Mesenteric fat pad (tissue), 1 donor: ENCODE data around the gene TAGLN2. TPM values are rescaled to one million over a fixed set of nuclear protein-coding genes. Genes with fewer than 3 reads are reported as not detected.
"Not testable (repeated sequence)": the region's sequence is repeated elsewhere in the genome, so short reads cannot be mapped to it uniquely, and the experiment has no call there.

ENCODE experiments used
- DNase-seq: peaks from one replicate; pipeline ENCODE4 v3.0.0-alpha.2; 2020; ENCODE audit warnings: low spot score
- total RNA-seq: library from RNA; stranded (reverse); fragmentation: NEBNext Ultra II Directional; extraction: Animal tissue kit (Norgen Biotek cat#: 25700); gene quantifications from one replicate; pipeline ENCODE4 v1.2.1, GENCODE V29; 2021
- donor health status: DM: yes; HTN: yes; CAD: no.

Gene TAGLN2
- total RNA-seq, 1 donor from 2014 or later, result 314 TPM

- no peak for DNase-seq
Observed at GRCh38 chr1:159922511-159923202, 2.6 kb downstream of the TAGLN2 start.

GRCh38 chr1:159921700-159922504 lies 3.4 kb downstream of the TAGLN2 start:
- no peak for DNase-seq

- no peak for DNase-seq
Observed at GRCh38 chr1:159921251-159921650, 4.1 kb downstream of the TAGLN2 start.

- no peak for DNase-seq
Observed at GRCh38 chr1:159920651-159921050, 4.7 kb downstream of the TAGLN2 start.

DNA sequence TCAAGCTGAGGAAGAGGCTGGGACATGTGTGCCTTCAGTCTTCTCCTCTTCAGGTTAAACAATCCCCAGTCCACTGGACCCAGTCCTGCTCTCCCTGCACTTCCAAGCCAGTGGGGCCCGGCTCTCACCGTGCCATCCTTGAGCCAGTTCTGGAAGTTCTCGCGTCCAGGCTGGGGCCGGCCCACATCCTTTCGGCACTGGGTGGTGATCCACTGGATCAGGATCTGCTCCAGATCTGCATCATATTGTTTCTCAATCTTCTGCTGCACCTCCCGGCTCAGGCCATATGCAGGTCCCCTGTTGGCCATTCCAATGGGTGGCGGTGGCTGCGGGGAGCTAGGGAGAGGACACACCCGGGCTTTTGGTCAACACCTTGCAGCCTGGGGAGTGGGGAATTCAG lies 5.1 kb downstream of the TAGLN2 start:
- DNase-seq, result no peak

GRCh38 chr1:159919236-159919865 lies 6.0 kb downstream of the TAGLN2 start:
- DNase-seq, result no peak

DNA sequence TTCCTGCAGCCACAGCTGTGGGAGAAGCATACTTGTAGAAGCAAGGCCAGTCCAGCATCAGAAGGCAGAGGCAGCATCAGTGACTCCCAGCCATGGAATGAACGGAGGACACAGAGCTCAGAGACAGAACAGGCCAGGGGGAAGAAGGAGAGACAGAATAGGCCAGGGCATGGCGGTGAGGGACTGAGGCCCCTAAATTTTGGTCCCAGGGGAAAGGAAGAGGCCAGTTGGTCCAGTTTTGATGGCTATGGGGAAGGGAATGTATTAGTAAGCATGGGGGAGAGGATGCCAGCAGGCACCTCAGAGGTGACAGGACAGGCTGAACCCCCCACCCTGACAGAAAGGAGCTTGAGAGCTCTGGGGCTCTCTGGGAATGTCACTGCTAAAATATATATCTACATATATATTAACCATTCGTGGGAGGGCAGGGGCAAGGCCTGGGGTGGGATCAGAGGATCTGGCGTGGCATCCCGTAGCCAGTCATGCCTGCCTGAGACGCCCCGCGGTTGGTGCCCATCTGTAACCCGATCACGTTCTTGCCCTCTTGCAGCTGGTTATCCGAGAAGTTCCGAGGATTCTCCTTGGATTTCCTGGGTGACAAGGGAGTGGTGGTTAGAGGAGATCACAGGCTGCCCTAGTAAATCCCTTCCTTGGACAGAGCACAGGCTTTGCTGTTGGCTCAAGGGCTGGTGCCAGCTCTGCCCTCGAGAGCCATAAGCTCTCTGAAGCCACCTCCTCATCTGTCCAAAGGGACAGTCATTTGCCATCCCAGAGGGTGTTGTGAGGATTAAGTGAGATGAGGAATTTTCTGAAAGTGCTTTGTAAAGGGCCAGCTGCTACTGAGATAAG lies 6.7 kb downstream of the TAGLN2 start:
- DNase-seq, result no peak

DNA sequence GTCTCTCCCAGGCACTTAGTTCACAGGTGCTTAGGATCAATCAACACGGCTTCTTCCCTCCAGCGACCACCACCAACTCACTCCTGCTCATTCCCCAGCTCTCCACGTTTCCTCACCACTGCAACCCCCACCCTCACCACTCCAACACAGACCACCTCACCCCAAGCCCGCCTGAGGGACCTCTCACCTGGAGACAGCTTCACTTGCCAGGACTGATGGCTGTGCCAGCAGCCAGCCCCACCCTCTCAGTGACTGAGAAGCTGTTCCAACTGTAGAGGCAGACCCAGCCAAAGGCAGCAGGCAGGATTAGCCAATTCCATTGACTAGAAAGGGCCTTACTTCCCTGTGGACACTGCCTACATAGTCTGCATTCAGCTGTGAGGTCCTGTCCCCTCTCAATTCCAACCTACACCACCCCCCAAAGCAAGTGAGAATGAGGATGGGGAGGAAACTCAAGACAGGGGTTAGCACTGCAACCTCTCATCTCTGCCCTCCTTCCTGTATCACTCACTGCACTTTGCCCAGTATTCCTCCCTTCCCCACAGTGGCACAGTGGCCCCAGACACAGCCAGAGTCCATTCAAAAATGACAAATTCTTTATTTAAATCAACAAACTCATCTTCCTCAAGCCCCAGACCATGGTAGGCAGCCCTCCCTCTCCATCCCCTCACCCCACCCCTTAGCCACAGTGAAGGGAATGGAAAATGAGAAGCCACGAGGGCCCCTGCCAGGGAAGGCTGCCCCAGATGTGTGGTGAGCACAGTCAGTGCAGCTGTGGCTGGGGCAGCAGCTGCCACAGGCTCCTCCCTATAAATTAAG lies 7.6 kb downstream of the TAGLN2 start:
- DNase-seq, result no peak

DNA sequence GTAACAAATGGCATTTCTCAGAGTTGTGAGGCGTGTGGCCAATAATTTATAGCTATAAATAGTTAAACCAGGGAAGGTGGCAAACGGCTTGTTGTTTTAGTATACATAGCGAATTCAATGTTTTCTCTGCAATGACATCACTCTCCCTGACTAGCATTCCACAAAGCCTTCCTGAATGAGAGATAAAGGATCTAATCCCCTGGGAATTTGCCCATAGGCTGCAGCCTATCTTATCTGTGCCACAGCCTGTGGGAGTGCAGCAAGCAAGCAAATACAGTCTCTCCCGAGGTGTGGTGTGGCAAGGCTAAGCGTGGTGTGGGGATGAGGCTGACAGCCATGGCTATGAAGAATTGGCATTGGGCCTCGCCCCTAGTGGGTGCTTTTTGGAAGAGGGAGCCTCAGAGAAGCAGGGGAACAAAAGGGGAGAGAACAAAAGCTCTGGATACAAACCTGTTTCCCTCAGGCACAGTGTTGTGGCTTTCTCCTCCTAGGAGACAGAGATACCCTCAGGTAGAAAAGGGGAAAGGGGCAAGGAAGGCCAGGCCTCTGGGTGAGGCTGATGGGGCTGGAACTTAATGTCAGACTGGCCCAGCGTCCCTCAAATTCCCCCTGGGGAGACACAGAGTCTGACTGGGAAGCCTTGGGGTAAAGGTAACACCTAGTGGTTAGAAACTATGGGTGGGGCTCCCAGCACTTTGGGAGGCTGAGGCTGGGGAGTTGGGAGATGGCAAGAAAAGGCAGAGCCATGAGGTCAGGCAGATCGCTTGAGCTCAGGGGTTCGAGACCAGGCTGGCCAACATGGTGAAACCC lies 8.9 kb downstream of the TAGLN2 start:
- no peak for DNase-seq

DNA sequence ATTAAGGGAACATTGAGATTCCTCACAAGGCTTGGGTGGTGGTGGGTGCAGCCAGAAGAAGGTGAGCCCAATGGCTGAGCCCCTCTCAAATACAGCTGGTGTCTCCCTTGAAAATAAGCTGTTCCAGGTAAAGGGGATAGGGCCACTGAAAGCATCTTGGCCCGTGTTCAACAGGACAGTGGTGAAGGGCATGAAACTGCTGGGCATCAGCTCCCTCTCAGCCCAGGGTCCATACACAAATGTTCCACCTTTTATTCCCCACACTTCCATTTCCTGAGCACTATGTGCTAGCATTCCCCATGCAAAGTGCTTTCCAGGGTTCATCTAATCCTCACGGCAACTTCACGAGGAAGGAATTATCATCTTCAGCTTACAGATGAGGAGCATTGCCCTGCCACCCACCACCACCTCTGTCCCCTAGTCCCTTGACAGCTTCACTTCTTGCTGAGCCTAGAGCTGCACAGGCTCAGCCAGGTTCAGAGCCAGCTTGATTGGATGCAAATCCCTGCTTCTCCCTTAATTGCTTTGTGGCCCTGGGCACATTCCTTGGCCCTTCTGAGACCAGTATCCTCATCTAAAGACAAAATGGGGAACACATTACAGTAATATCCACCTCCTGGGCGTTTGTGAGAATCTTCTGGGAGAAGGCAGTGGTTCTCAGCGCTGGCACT lies 9.6 kb downstream of the TAGLN2 start:
- no peak for DNase-seq

DNA sequence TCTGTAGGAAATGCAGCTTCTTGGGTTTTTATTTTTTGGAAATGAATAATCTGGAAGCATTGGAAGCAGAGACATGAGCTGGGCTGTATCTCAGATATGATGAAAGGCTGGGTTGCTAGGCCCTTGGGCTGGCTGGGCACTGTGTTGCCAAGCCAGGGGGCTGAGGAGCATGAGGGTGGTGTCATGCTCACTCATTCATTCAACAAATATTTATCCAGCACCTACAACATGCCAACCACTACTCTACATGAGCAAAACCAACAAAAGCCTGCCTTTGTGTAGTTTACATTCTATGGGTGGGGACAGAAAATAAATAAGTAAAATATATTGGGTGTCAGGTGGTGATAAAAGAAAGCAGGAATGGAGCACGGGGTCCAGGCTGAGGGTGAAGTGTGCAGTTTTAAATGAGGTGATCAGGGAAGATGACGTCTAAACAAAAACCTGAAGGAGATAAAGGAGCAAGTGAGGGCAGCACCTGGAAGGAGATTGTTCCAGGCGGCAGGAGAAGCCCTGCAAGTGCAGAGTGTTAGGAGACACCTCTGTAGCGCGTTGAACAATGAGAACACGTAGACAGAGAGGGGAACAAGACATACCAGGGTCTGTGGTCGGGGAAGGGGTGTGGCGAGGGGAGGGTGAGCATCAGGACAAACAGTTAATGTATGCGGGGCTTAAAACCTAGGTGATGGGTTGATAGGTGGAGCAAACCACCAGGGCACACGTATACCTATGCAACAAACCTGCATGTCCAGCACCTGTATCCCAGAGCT lies 10.9 kb downstream of the TAGLN2 start:
- no peak for DNase-seq

- no peak for DNase-seq
Observed at GRCh38 chr1:159913451-159914192, 11.7 kb downstream of the TAGLN2 start.

DNA sequence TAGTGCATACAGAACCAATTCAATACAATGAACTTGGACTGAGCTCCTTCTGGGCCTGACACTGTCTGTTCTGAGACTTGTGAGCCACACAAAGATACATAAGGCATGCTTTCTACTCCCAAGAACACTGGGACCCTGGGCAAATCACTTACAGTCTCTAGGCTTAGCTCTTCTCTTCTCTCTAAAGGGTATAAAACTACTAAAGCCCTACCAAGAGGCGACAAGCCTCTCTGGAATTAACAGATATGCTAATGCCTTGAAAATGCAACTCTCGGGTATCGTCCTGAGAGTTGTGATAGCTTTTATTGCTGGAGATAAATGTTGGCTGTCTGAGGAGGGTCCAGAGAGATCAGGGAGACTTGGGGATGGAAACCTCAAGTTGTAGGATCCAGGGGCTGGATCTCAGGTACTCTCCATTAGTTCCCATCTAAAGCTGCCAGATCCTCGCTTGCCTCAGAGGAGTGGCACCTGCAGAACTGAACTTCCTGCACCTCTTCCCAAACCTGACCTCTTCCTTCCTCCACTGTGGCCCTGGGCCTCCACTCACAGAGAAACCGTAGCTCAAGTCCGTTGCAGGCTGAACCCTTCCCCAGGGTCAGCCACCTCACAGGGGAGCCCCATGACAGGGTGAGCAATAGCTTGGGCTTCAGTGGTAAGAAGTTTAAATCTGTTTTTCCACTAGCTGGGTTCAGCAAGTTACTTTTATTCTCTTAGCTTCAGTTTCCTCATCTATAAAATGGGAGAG lies 13.8 kb downstream of the TAGLN2 start:
- no peak for DNase-seq

DNA sequence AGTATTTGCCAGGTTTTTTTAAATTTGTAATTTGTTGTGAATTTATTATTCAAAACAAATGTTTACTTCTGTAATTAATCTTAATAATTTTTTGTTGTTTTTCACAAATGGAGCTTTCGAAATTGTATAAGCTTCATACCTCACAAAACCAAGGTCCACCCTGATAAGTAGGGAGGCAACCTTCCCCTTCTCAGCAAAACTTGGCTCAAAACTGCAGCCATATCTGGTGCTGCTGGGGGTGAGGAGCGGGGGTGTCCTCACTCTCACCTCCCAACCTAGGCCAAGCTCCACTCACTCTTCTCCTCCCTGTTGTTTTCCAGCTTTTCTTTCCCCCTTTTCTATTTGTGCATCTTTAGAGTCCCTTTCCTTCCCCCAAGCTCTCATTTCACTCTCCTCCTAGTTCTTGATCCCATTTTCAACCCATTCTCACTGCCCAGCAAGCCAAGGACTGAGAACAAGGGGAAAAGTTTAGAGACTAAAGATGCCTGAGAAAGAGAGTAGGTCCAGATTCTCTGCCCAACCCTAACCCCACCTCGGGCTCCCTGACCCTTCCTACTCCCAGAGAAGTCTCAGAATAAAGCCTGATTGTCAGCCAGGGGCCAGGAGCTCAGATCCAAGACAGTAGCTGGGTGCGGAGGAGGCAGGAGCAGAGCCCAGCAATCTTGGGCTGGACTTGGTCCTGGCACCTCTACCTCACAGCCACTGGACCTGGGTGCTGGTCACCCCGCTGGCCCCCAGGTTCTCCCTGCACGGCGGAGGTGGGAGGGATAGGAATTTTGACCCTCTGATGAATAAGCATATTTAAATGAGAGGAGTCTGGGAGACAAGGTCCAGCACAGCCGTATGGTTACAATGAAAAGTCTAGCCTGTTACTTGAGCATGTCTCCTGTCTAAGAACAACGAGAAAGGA lies 17.0 kb downstream of the TAGLN2 start:
- DNase-seq, result no peak

GRCh38 chr1:159906960-159907359 lies 18.3 kb downstream of the TAGLN2 start:
- no peak for DNase-seq

- DNase-seq, result not testable (repeated sequence)
Observed at GRCh38 chr1:159904036-159904435, 21.3 kb downstream of the TAGLN2 start.
